Uterus (tissue), 2 donors: ENCODE results near the gene MIER3.

Source experiments
- CTCF ChIP-seq, 4 experiments: fragments of 200-600 bp in 2 of 4; fragments of 450-650 bp in 2 of 4; sonication (generic) in 2 of 4; IDR thresholded peaks; one replicate each; pipeline ENCODE4 v1.5.1; 2016 to 2019; ENCODE audit warnings: antibody characterized with exemption in 4 of 4, mild to moderate bottlenecking in 2 of 4, moderate library complexity in 1 of 4
- POLR2A ChIP-seq, 2 donors: fragments of 450-650 bp; IDR thresholded peaks; one replicate each; pipeline ENCODE4 v1.6.1; 2016; ENCODE audit warnings: antibody characterized with exemption in 2 of 2, mild to moderate bottlenecking in 1 of 2, moderate library complexity in 1 of 2

- TF ChIP-seq CTCF (IDR thresholded peaks at IDR 0.05) (no peak), POLR2A (IDR thresholded peaks at IDR 0.05) (no peak)
Observed at GRCh38 chr5:56971275-56971674, 19.4 kb upstream of the MIER3 start.
